ENCODE measurements around the gene CTDP1. TPM values are rescaled to one million over a fixed set of nuclear protein-coding genes. Genes with fewer than 3 reads are reported as not detected.

CTDP1 gene
- total and polyA plus RNA-seq, 2 experiments from 2014 or later, result 20.4 to 20.6 TPM

DNA sequence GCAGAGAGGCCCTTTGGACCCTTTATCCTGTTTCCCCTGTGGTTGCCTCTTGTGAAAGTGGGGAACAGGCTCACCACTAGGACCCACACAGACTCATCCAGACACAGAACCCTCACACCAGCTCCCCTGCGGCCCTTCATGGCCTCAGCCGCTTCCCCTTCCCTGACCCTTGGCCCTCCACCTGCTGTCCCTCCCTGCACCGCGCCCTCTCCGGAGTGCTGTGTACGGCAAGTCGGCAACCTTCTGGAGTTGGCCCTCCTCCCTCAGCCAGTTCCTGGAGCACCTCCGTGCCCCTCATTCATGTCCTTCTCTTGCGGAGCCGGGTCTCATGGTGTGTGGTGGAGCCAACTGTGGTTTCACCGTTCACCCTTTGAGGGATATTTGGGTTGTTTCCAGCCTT lies 44.0 kb downstream of the CTDP1 start:
- 89% methylated on average over 11 of the region's 11 CpGs for WGBS (ENCODE audit: low lambda C conversion rate, missing lambda C conversion rate)
- no peaks in the 10 kb centered on the region for H3K4me1 ChIP-seq (ENCODE audit: insufficient read depth)
- H3K79me2 ChIP-seq, result no peaks in the 10 kb centered on the region
- H3K36me3 ChIP-seq (replicated peaks; ENCODE audit: insufficient read depth, low read depth), result no peaks in the 10 kb centered on the region
- H4K20me1 ChIP-seq (ENCODE audit: insufficient read depth, poor library complexity, severe bottlenecking), result no peaks in the 10 kb centered on the region
- H3K9me2 ChIP-seq (replicated peaks; ENCODE audit: insufficient read depth), result no peaks in the 10 kb centered on the region
- TF ChIP-seq EZH2 (IDR thresholded peaks at IDR 0.05; ENCODE audit: borderline replicate concordance), result no peak
- DNase-seq (ENCODE audit: low spot score), result no peak
- no peak overlapping the region for H3K4me3 ChIP-seq
- no peaks in the 10 kb centered on the region for H3K9me3 ChIP-seq (ENCODE audit: low read depth)
- H2AFZ ChIP-seq, result no peak overlapping the region
- H3K4me2 ChIP-seq, result no peak overlapping the region
- no peak overlapping the region for H3K27ac ChIP-seq
- no peaks in the 10 kb centered on the region for H3K27me3 ChIP-seq

GRCh38 chr18:79724299-79725080 lies 44.9 kb downstream of the CTDP1 start:
- no peak for TF ChIP-seq EZH2phosphoT487 (IDR thresholded peaks at IDR 0.05; ENCODE audit: low read depth, severe bottlenecking, unreplicated experiment)
- TF ChIP-seq EZH2 (IDR thresholded peaks at IDR 0.05; ENCODE audit: borderline replicate concordance), result no peak
- TF ChIP-seq, protein P1, sequence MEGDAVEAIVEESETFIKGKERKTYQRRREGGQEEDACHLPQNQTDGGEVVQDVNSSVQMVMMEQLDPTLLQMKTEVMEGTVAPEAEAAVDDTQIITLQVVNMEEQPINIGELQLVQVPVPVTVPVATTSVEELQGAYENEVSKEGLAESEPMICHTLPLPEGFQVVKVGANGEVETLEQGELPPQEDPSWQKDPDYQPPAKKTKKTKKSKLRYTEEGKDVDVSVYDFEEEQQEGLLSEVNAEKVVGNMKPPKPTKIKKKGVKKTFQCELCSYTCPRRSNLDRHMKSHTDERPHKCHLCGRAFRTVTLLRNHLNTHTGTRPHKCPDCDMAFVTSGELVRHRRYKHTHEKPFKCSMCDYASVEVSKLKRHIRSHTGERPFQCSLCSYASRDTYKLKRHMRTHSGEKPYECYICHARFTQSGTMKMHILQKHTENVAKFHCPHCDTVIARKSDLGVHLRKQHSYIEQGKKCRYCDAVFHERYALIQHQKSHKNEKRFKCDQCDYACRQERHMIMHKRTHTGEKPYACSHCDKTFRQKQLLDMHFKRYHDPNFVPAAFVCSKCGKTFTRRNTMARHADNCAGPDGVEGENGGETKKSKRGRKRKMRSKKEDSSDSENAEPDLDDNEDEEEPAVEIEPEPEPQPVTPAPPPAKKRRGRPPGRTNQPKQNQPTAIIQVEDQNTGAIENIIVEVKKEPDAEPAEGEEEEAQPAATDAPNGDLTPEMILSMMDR (IDR thresholded peaks at IDR 0.05; ENCODE audit: poor library complexity), result no peak
- H3K36me3 ChIP-seq (replicated peaks; ENCODE audit: insufficient read depth, low read depth), result no peaks in the 10 kb centered on the region
- WGBS (ENCODE audit: low lambda C conversion rate, missing lambda C conversion rate), result 95% methylated on average over 15 of the region's 15 CpGs

GRCh38 chr18:79725486-79725885 lies 45.9 kb downstream of the CTDP1 start:
- Histone ChIP-seq H3K27ac (no peak overlapping the region), H3K4me1 (ENCODE audit: insufficient read depth) (no peaks in the 10 kb centered on the region), H3K79me2 (no peaks in the 10 kb centered on the region), H3K4me2 (no peak overlapping the region), H3K9me3 (ENCODE audit: low read depth) (no peaks in the 10 kb centered on the region), H3K9me2 (replicated peaks; ENCODE audit: insufficient read depth) (no peaks in the 10 kb centered on the region), H4K20me1 (ENCODE audit: insufficient read depth, poor library complexity, severe bottlenecking) (no peaks in the 10 kb centered on the region), H3K36me3 (replicated peaks; ENCODE audit: insufficient read depth, low read depth) (no peaks in the 10 kb centered on the region), H3K27me3 (no peaks in the 10 kb centered on the region), H3K4me3 (no peak overlapping the region), H2AFZ (no peak overlapping the region)
- TF ChIP-seq EZH2 (IDR thresholded peaks at IDR 0.05; ENCODE audit: borderline replicate concordance), result no peak
- no peak for TF ChIP-seq EZH2phosphoT487 (IDR thresholded peaks at IDR 0.05; ENCODE audit: low read depth, severe bottlenecking, unreplicated experiment)
- TF ChIP-seq, protein P1 (IDR thresholded peaks at IDR 0.05; ENCODE audit: poor library complexity), result no peak
- WGBS (ENCODE audit: low lambda C conversion rate, missing lambda C conversion rate), result 94% methylated on average over 15 of the region's 15 CpGs
- no peak for DNase-seq (ENCODE audit: low spot score)

More at GRCh38 chr18:79724299-79725080, 44.9 kb downstream of the CTDP1 start:
- Histone ChIP-seq H3K27me3 (no peaks in the 10 kb centered on the region), H3K4me1 (ENCODE audit: insufficient read depth) (no peaks in the 10 kb centered on the region), H3K9me2 (replicated peaks; ENCODE audit: insufficient read depth) (no peaks in the 10 kb centered on the region), H3K9me3 (ENCODE audit: low read depth) (no peaks in the 10 kb centered on the region), H3K27ac (no peak overlapping the region), H3K79me2 (no peaks in the 10 kb centered on the region), H3K4me2 (no peak overlapping the region), H4K20me1 (ENCODE audit: insufficient read depth, poor library complexity, severe bottlenecking) (no peaks in the 10 kb centered on the region), H3K4me3 (no peak overlapping the region), H2AFZ (no peak overlapping the region)
- DNase-seq (ENCODE audit: low spot score), result no peak

- no peaks in the 10 kb centered on the region for H4K20me1 ChIP-seq (ENCODE audit: insufficient read depth, poor library complexity, severe bottlenecking)
- no peaks in the 10 kb centered on the region for H3K79me2 ChIP-seq
- no peaks in the 10 kb centered on the region for H3K9me2 ChIP-seq (replicated peaks; ENCODE audit: insufficient read depth)
- no peak overlapping the region for H3K4me2 ChIP-seq
- no peaks in the 10 kb centered on the region for H3K27me3 ChIP-seq
- TF ChIP-seq EZH2 (IDR thresholded peaks at IDR 0.05; ENCODE audit: borderline replicate concordance) (no peak), EZH2phosphoT487 (IDR thresholded peaks at IDR 0.05; ENCODE audit: low read depth, severe bottlenecking, unreplicated experiment) (no peak)
- TF ChIP-seq, protein P1 (IDR thresholded peaks at IDR 0.05; ENCODE audit: poor library complexity), result no peak
- H3K27ac ChIP-seq, result no peak overlapping the region
- 92% methylated on average over 9 of the region's 20 CpGs for WGBS (ENCODE audit: low lambda C conversion rate, missing lambda C conversion rate)
- H2AFZ ChIP-seq, result no peak overlapping the region
- H3K4me3 ChIP-seq, result no peak overlapping the region
- H3K9me3 ChIP-seq (ENCODE audit: low read depth), result peaks cover under 1% of the 10 kb centered on the region
- DNase-seq (ENCODE audit: low spot score), result no peak
- no peaks in the 10 kb centered on the region for H3K36me3 ChIP-seq (replicated peaks; ENCODE audit: insufficient read depth, low read depth)
- H3K4me1 ChIP-seq (ENCODE audit: insufficient read depth), result no peaks in the 10 kb centered on the region
These were observed 47.1 kb downstream of the CTDP1 start for GRCh38 chr18:79726721-79727120.

Data from hepatocyte (in vitro differentiated cells).